ENCODE measurements around the gene ARID3A. TPM values are rescaled to one million over a fixed set of nuclear protein-coding genes. Genes with fewer than 3 reads are reported as not detected.

ARID3A gene
- total RNA-seq, 1 donor = 37.2 TPM

GRCh38 chr19:927780-928401 is 2.1 kb downstream of the ARID3A start:
- DNase-seq (ENCODE audit: low read depth in 2 of 3, low spot score in 2 of 3) = no peak

GRCh38 chr19:928471-929202 is 2.8 kb downstream of the ARID3A start:
- DNase-seq (ENCODE audit: low read depth in 2 of 3, low spot score in 2 of 3) = no peak

GRCh38 chr19:929203-929890 is 3.5 kb downstream of the ARID3A start:
- no peak for DNase-seq (ENCODE audit: low read depth in 2 of 3, low spot score in 2 of 3)

GRCh38 chr19:929891-930258 is 4.0 kb downstream of the ARID3A start:
- DNase-seq (ENCODE audit: low read depth in 2 of 3, low spot score in 2 of 3) = no peak

GRCh38 chr19:931860-932647 is 6.2 kb downstream of the ARID3A start:
- DNase-seq (ENCODE audit: low read depth in 2 of 3, low spot score in 2 of 3) = no peak

- DNase-seq (ENCODE audit: low read depth in 2 of 3, low spot score in 2 of 3) = peak in 1 of 3 donors; percentile 82
These were observed 7.1 kb downstream of the ARID3A start for GRCh38 chr19:932648-933552.

- DNase-seq (ENCODE audit: low read depth in 2 of 3, low spot score in 2 of 3) = no peak
These were observed 7.7 kb downstream of the ARID3A start for GRCh38 chr19:933553-933882.

- DNase-seq (ENCODE audit: low read depth in 2 of 3, low spot score in 2 of 3) = no peak
These were observed 8.5 kb downstream of the ARID3A start for GRCh38 chr19:934197-934840.

GRCh38 chr19:934865-935479 is 9.1 kb downstream of the ARID3A start:
- DNase-seq (ENCODE audit: low read depth in 2 of 3, low spot score in 2 of 3) = peak in 1 of 3 donors; percentile 78

- DNase-seq (ENCODE audit: low read depth in 2 of 3, low spot score in 2 of 3) = no peak
These were observed 10.3 kb downstream of the ARID3A start for GRCh38 chr19:936175-936546.

GRCh38 chr19:937259-937694 is 11.4 kb downstream of the ARID3A start:
- DNase-seq (ENCODE audit: low read depth in 2 of 3, low spot score in 2 of 3) = no peak

GRCh38 chr19:938233-938923 is 12.5 kb downstream of the ARID3A start:
- no peak for DNase-seq (ENCODE audit: low read depth in 2 of 3, low spot score in 2 of 3)

GRCh38 chr19:939439-939838 is 13.6 kb downstream of the ARID3A start:
- DNase-seq (ENCODE audit: low read depth in 2 of 3, low spot score in 2 of 3) = no peak

- no peak for DNase-seq (ENCODE audit: low read depth in 2 of 3, low spot score in 2 of 3)
These were observed 14.1 kb downstream of the ARID3A start for GRCh38 chr19:939922-940321.

- peak; percentile 65 to 96 (median 94) for DNase-seq (ENCODE audit: low read depth in 2 of 3, low spot score in 2 of 3)
These were observed 14.9 kb downstream of the ARID3A start for GRCh38 chr19:940591-941291.

GRCh38 chr19:941292-942132 is 15.7 kb downstream of the ARID3A start:
- DNase-seq (ENCODE audit: low read depth in 2 of 3, low spot score in 2 of 3) = no peak

- no peak for DNase-seq (ENCODE audit: low read depth in 2 of 3, low spot score in 2 of 3)
These were observed 16.4 kb downstream of the ARID3A start for GRCh38 chr19:942133-942645.

All from hematopoietic multipotent progenitor cell (in vitro differentiated cells).